ENCODE results near the gene MAP4K4.

DNA sequence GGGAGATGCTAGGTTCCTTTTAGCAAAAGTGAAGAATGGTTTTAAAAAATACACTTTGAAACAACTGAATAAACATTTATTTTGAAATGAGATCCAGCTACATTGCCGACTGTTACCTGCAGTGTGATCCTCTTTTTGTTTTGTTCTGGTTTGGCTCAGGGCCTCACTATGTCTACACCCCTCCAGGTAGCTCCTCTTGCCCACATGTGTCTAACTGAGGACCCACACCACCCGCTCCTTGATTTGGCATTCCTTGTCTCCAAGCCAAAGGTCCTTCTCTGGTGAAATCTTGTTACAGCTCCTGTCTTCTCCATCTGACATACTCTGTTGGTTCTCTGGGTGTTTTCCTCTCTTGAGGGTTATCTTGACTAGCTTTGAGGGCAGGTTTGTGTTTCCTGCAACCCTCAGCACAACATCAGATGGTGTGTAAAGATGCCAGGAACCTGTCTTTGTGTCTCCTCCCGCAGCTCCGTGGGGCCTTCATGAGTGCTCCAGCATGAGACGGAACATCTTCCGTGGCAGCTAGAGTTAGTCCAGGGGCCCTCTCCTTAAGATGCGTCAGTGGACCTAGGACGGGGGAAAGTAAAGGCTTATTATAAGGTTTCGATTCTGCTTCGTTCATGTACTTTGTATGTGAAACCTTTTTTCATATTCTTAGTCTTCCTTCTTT, 32.1 kb downstream of the MAP4K4 start:
- TF ChIP-seq, protein P1, sequence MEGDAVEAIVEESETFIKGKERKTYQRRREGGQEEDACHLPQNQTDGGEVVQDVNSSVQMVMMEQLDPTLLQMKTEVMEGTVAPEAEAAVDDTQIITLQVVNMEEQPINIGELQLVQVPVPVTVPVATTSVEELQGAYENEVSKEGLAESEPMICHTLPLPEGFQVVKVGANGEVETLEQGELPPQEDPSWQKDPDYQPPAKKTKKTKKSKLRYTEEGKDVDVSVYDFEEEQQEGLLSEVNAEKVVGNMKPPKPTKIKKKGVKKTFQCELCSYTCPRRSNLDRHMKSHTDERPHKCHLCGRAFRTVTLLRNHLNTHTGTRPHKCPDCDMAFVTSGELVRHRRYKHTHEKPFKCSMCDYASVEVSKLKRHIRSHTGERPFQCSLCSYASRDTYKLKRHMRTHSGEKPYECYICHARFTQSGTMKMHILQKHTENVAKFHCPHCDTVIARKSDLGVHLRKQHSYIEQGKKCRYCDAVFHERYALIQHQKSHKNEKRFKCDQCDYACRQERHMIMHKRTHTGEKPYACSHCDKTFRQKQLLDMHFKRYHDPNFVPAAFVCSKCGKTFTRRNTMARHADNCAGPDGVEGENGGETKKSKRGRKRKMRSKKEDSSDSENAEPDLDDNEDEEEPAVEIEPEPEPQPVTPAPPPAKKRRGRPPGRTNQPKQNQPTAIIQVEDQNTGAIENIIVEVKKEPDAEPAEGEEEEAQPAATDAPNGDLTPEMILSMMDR (conservative IDR thresholded peaks at IDR 0.05; ENCODE audit: low read length), result no peak
- no peak for TF ChIP-seq EZH2phosphoT487 (IDR thresholded peaks at IDR 0.05; ENCODE audit: borderline replicate concordance, low read depth, low read length)
